Measurements from ENCODE around the gene PROSER2.
"Not testable (repeated sequence)": the region's sequence is repeated elsewhere in the genome, so short reads cannot be mapped to it uniquely, and the experiment has no call there.

Gene PROSER2

GRCh38 chr10:11835061-11835460 lies 11.9 kb downstream of the PROSER2 start:
- no peak for DNase-seq

GRCh38 chr10:11835704-11836103 lies 12.5 kb downstream of the PROSER2 start:
- no peak for DNase-seq

GRCh38 chr10:11837372-11838161 lies 14.4 kb downstream of the PROSER2 start:
- no peak for DNase-seq

- DNase-seq: no peak
Measured at GRCh38 chr10:11838298-11838852, 15.2 kb downstream of the PROSER2 start.

DNA sequence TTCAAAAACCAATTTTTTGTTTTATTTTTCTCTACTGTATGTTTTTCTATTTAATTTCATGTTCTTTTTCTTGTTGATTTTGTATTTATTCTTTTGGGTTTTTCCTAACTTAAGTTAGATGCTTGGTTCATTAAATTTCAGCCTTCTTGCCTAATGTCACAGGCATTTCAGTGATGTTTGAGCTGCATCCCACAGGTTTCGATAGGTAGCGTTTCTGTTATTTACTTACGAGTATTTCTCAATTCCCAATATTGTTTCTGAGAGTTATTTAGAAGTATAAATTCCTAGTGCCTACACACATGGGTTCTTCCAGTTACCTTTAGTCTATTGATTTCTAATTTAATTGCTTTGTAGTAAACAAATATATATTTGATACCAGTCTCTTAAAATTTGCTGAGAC lies 18.2 kb downstream of the PROSER2 start:
- no peak for DNase-seq

- DNase-seq: no peak
Measured at GRCh38 chr10:11842411-11842810, 19.3 kb downstream of the PROSER2 start.

- DNase-seq: no peak
Measured at GRCh38 chr10:11845113-11845512, 22.0 kb downstream of the PROSER2 start.

GRCh38 chr10:11846542-11846941 lies 23.4 kb downstream of the PROSER2 start:
- no peak for DNase-seq

- DNase-seq: no peak
Measured at GRCh38 chr10:11849277-11849676, 26.1 kb downstream of the PROSER2 start.

DNA sequence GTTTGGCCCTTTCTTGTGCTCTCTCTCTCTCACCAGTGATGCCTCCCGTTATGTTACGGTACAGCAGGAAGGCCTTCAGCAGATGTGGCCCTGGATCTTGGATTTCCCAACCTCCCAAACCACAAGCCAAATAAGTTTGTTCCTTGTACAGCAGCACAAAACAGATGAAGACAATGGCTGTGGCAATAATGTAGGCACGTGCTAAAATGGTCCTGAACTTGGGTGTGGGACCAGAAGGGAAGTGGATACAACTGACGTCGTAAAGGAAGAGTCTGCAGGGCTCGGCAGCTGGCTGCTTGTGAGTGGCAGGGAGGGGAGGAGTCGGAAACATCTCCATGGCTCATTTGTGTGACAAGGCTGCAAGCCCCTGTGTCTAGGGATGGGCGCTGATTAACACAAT lies 26.8 kb downstream of the PROSER2 start:
- no peak for DNase-seq

DNA sequence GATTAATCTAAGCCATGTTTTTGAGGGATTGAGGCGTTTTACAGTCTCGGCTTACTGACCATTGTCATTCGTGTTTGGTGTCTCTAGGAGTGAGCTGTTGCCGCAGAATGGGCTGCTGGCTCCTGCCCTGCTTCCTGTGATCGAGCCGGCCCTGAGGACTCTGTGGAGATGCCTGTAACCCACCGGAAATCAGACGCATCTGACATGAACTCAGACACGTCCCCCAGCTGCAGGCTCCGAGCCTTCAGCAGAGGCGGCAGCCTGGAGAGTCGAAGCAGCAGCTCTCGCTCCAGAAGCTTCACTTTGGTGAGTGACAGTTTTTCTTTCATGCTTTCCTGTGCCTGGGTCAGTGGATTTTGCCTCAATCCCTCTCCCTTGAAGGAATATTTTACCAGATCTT lies 28.8 kb downstream of the PROSER2 start:
- no peak for DNase-seq

DNA sequence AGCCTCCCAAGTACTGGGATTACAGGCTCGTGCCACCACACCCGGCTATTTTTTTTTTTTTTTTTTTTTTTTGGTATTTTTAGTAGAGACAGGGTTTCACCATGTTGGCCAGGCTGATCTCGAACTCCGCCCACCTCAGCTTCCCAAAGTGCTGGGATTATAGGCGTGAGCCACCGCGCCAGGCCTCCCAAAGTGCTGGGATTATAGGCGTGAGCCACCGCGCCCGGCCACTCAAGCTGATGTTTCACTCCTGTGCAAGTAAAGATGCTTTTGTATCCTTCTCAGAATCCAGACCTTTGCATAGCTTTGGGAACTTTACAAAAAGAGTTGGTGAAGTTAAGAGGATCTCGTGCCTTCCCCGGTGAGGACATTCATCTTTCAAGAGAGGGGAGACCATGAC lies 29.5 kb downstream of the PROSER2 start:
- DNase-seq: not testable (repeated sequence)

DNA sequence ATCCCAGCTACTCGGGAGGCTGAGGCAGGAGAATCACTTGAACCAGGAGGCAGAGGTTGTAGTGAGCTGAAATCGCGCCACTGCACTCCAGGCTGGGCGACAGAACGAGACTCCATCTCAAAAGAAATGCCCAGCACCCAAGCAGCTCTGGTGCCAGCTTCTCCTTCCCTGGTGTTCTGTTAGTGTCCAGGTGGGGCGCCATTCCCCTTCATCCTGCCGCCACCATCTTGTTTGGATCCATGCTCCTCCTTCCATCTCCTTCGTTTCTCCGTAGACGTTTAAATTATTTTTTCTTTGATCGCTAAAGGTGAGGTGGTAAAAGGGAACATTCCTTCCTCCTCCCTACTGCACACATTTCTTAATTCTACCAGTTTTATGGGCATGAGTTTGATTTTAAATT lies 30.3 kb downstream of the PROSER2 start:
- no peak for DNase-seq

- DNase-seq: no peak
Measured at GRCh38 chr10:11854301-11854700, 31.1 kb downstream of the PROSER2 start.

- no peak for DNase-seq
Measured at GRCh38 chr10:11856089-11856488, 32.9 kb downstream of the PROSER2 start.

- DNase-seq: no peak
Measured at GRCh38 chr10:11856678-11857077, 33.5 kb downstream of the PROSER2 start.

GRCh38 chr10:11858093-11858492 lies 34.9 kb downstream of the PROSER2 start:
- DNase-seq: no peak

GRCh38 chr10:11861341-11861740 lies 38.2 kb downstream of the PROSER2 start:
- DNase-seq: no peak

DNA sequence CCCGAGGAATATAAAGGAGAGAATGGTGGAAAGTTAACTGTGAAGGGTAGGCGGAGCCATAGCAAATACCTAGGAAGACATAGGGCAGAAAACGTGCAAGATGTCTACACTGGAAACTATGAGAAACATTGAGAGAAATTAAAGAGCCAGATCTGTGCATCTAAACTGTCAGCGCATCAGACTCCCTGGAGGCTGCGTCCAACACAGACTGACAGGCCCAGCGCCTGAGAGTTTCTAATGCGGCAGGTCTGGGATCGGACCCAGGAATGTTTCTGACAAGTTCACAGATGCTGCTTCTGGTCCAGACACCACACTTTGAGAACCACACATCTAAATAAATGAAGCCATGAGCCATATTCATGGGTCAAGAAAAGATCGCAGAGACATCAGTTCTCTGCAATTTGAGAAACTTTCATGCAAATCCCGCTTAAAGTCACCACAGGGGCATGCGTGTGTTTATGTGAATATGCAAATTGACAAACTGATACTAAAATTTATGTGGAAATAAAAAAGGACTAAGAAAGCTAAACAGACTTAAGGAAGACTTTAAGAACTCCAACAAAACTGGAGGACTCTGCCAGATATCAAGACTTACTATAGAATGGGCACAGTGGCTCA lies 38.8 kb downstream of the PROSER2 start:
- DNase-seq: no peak

DNA sequence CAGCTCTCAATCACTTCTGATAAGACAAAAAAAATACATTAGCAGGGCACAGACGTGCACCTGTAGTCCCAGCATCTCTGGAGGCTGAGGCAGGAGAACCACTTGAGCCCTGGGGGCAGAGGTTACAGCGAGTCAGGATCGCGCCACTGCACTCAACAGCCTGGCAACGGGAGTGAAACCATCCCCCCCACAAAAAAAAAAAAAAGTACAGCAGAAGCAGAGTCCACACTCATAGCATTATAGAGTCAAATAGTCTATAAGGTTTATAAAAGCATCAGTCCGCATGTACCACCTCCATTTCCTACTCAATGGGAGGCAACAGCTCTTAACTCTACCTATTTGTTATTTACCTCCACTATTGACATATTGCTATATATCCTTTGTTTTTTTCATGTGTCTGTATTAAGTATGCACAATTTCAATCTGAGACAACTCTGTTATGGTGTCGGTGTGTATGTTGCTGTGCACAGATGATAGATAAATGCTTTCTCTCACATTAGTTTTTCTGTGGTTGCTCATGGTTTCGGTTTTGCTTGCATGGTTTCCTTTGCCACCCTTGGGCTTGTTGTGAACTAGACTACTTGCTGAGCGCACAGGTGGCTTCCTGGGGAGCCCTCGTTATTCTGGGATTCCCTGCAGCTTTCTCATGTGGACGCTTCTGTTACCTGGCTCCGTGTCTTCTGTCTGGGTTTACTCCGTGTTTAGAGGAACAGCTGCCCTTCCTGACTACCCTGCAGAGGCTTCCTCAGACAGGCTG lies 40.4 kb downstream of the PROSER2 start:
- DNase-seq: no peak

DNA sequence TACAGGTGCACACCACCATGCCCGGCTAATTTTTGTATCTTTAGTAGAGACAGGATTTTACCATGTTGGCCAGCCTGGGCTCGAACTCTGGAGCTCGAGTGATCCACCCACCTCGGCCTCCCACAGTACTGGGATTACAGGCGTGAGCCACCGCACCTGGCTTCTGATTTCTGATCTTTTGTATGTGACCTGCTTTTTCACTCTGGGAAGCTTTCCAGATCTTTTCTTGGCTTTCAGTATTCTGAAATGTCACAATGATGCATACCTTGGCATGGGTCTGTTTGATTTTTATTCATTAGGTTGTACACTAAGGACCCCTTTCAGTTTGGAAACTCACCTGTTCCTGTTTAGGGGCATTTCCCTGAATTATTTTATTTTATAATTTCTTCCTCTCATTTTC lies 41.6 kb downstream of the PROSER2 start:
- no peak for DNase-seq

DNA sequence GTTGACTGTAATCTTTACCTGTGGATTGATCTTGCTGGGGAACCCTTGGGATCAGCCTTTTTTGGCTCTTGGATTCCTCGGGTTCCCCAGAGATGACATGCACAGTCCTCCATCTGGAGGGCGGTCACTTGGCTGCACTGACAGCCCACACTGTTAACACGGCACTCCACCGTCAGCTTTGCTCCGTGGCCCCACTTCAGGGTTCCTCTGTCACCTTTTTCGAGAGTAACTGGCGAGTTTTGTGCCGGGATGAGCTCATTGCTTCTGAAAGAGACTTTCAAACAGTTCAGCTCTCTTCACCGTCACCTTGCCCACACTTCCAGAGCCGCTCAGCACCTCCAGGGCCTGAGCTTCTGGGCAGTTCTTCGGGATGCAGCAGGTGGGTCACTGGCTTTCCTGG lies 42.4 kb downstream of the PROSER2 start:
- no peak for DNase-seq

Data from amygdala (tissue), 56 donors.